HEK293 (cell line): ENCODE results near the gene ZC3H11A.

Source experiments
- CTCF ChIA-PET: fragments of 350-600 bp; formaldehyde crosslinking; extraction: SDS; loops from one replicate; lab custom pipeline; 2021; ENCODE audit warnings: antibody characterized with exemption; lab: Yijun Ruan, JAX
- POLR2A ChIA-PET: fragments of 300-600 bp; formaldehyde crosslinking; extraction: SDS; loops from one replicate; lab custom pipeline; 2020; ENCODE audit warnings: antibody characterized with exemption, inconsistent platforms; lab: Yijun Ruan, JAX
- H3K27ac ChIP-seq: fragments of 200-500 bp; sonication (Bioruptor generic); 2 replicates; pipeline ENCODE4 v1.5.1; 2014; ENCODE audit warnings: low read depth, low read length, control low read depth, inconsistent platforms; ENCODE audit errors: extremely low read depth
- H3K36me3 ChIP-seq, 2 experiments: fragments of 200-500 bp in 1 of 2; sonication (Bioruptor generic) in 1 of 2; 1 replicate in 1 of 2; 2 replicates in 1 of 2; pipeline ENCODE4 v1.5.1; 2014 to 2017; ENCODE audit warnings: inconsistent platforms in 2 of 2, low read length in 2 of 2; ENCODE audit not compliant: control insufficient read depth in 2 of 2, insufficient read depth in 1 of 2
- H3K4me1 ChIP-seq: fragments of 200-500 bp; sonication (Bioruptor generic); 2 replicates; pipeline ENCODE4 v1.5.1; 2014; ENCODE audit warnings: mild to moderate bottlenecking, low read length, inconsistent platforms; ENCODE audit not compliant: control insufficient read depth, insufficient read depth
- H3K4me3 ChIP-seq: 2 replicates; pipeline ENCODE4 v1.5.1; 2011; ENCODE audit warnings: low read depth, mild to moderate bottlenecking, control low read depth, low read length, moderate library complexity
- H3K9me3 ChIP-seq: fragments of 200-500 bp; sonication (Bioruptor generic); 2 replicates; pipeline ENCODE4 v1.5.1; 2014; ENCODE audit warnings: low read depth, low read length, inconsistent platforms; ENCODE audit not compliant: control insufficient read depth, insufficient read depth
- EGR2 ChIP-seq: fragments of 450-650 bp; formaldehyde crosslinking; IDR thresholded peaks from 2 replicates; pipeline ENCODE4 v1.5.1; 2016; ENCODE audit warnings: low read depth, missing biosample characterization, missing genetic modification characterization
- FEZF1 ChIP-seq: fragments of 450-650 bp; formaldehyde crosslinking; IDR thresholded peaks from 2 replicates; pipeline ENCODE4 v1.5.1; 2016; ENCODE audit warnings: missing biosample characterization, missing genetic modification characterization
- GFI1B ChIP-seq: fragments of 450-650 bp; formaldehyde crosslinking; IDR thresholded peaks from 2 replicates; pipeline ENCODE4 v1.5.1; 2016; ENCODE audit warnings: missing biosample characterization, missing genetic modification characterization
- GLI2 ChIP-seq: fragments of 450-650 bp; formaldehyde crosslinking; IDR thresholded peaks from 2 replicates; pipeline ENCODE4; 2017; ENCODE audit warnings: missing biosample characterization, missing genetic modification characterization, low read depth, borderline replicate concordance
- HOXA7 ChIP-seq: sonication (generic); formaldehyde crosslinking; IDR thresholded peaks from 2 replicates; pipeline ENCODE4 v1.8.1; 2022; ENCODE audit warnings: missing genetic modification reagents, borderline replicate concordance
- TRIM28 ChIP-seq: IDR thresholded peaks from 2 replicates; pipeline ENCODE4 v1.6.1; 2011; ENCODE audit warnings: low read length, control low read depth, borderline replicate concordance
- ZBTB1 ChIP-seq: fragments of 450-650 bp; formaldehyde crosslinking; IDR thresholded peaks from 2 replicates; pipeline ENCODE4 v1.5.1; 2016; ENCODE audit warnings: missing biosample characterization, missing genetic modification characterization
- ZEB2 ChIP-seq: fragments of 450-650 bp; formaldehyde crosslinking; IDR thresholded peaks from 2 replicates; pipeline ENCODE4 v1.5.1; 2016; ENCODE audit warnings: missing biosample characterization, missing genetic modification characterization
- ZFHX2 ChIP-seq: fragments of 450-650 bp; formaldehyde crosslinking; conservative IDR thresholded peaks from 2 replicates; pipeline ENCODE4 v1.5.1; 2016; ENCODE audit warnings: missing biosample characterization, missing genetic modification characterization
- ZNF112 ChIP-seq: fragments of 450-650 bp; formaldehyde crosslinking; IDR thresholded peaks from 2 replicates; pipeline ENCODE4 v1.5.0; 2017; ENCODE audit warnings: missing biosample characterization, missing genetic modification characterization
- ZNF121 ChIP-seq: fragments of 450-650 bp; formaldehyde crosslinking; IDR thresholded peaks from 2 replicates; pipeline ENCODE4 v1.5.1; 2016; ENCODE audit warnings: missing biosample characterization, missing genetic modification characterization
- ZNF146 ChIP-seq: fragments of 450-650 bp; formaldehyde crosslinking; IDR thresholded peaks from 2 replicates; pipeline ENCODE4 v1.5.1; 2016; ENCODE audit warnings: missing biosample characterization, missing genetic modification characterization
- ZNF23 ChIP-seq: fragments of 450-650 bp; formaldehyde crosslinking; IDR thresholded peaks from 2 replicates; pipeline ENCODE4 v1.5.1; 2016; ENCODE audit warnings: missing biosample characterization, missing genetic modification characterization, borderline replicate concordance
- ZNF324 ChIP-seq: fragments of 450-650 bp; formaldehyde crosslinking; IDR thresholded peaks from 2 replicates; pipeline ENCODE4 v1.5.1; 2016; ENCODE audit warnings: missing biosample characterization, missing genetic modification characterization
- ZNF341 ChIP-seq: fragments of 450-650 bp; formaldehyde crosslinking; IDR thresholded peaks from 2 replicates; pipeline ENCODE4; 2016; ENCODE audit warnings: low read depth, missing biosample characterization, missing genetic modification characterization
- ZNF366 ChIP-seq: fragments of 450-650 bp; formaldehyde crosslinking; conservative IDR thresholded peaks from 2 replicates; pipeline ENCODE4 v1.5.1; 2016; ENCODE audit warnings: missing biosample characterization, missing genetic modification characterization
- ZNF561 ChIP-seq: fragments of 450-650 bp; IDR thresholded peaks from 2 replicates; pipeline ENCODE4 v1.5.1; 2018; ENCODE audit warnings: missing biosample characterization, missing genetic modification characterization, borderline replicate concordance
- ZNF624 ChIP-seq: fragments of 450-650 bp; formaldehyde crosslinking; IDR thresholded peaks from 2 replicates; pipeline ENCODE4 v1.5.1; 2017; ENCODE audit warnings: missing biosample characterization, missing genetic modification characterization
- ZNF629 ChIP-seq: fragments of 450-650 bp; formaldehyde crosslinking; IDR thresholded peaks from 2 replicates; pipeline ENCODE4 v1.5.1; 2017; ENCODE audit warnings: missing biosample characterization, missing genetic modification characterization
- ZNF707 ChIP-seq: fragments of 450-650 bp; formaldehyde crosslinking; IDR thresholded peaks from 2 replicates; pipeline ENCODE4 v1.5.1; 2016; ENCODE audit warnings: missing biosample characterization, missing genetic modification characterization
- TF ChIP-seq, protein P1 (sequence below): IDR thresholded peaks from 2 replicates; pipeline ENCODE4 v1.6.1; 2011; ENCODE audit warnings: mild to moderate bottlenecking, low read depth, low read length, borderline replicate concordance
- TF ChIP-seq, protein P2 (sequence below): fragments of 450-650 bp; formaldehyde crosslinking; IDR thresholded peaks from 2 replicates; pipeline ENCODE4 v1.5.1; 2016; ENCODE audit warnings: missing biosample characterization, missing genetic modification characterization
- TF ChIP-seq, protein P3 (sequence below): fragments of 450-650 bp; formaldehyde crosslinking; IDR thresholded peaks from 2 replicates; pipeline ENCODE4 v1.5.1; 2016; ENCODE audit warnings: missing biosample characterization, missing genetic modification characterization
- TF ChIP-seq, protein P4 (sequence below): fragments of 450-650 bp; IDR thresholded peaks from 2 replicates; pipeline ENCODE4 v1.5.1; 2018; ENCODE audit warnings: missing biosample characterization, mild to moderate bottlenecking, missing genetic modification characterization
- TF ChIP-seq, protein P5 (sequence below): fragments of 450-650 bp; formaldehyde crosslinking; IDR thresholded peaks from 2 replicates; pipeline ENCODE4; 2016; ENCODE audit warnings: missing biosample characterization, missing genetic modification characterization

The ZC3H11A gene

DNA sequence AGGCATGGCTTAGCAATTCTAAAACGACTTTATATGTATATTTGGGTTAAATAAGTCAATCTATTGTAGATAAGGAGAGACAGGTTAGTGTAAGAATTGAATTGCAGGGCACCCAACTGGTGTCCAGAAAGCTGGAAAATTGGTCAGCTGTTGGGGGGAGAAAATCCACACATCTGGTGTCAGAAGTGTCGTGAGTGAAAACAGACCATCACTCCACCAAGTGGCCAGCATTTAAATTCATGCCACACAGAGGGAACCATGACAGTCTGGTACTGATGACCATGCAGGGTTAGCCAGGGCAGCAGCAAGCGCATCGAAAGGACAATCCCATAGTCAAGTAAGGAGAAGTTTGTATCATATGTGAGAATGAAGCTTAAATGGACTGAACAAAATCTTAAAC, 18.8 kb upstream of the ZC3H11A start:
- TF ChIP-seq ZNF146 (tag by site-specific recombination) (no peak), ZNF624 (no peak), ZNF561 (tag by site-specific recombination) (no peak), HOXA7 (CRISPR knock-in tag) (no peak), TRIM28 (no peak)
- TF ChIP-seq, protein P1, sequence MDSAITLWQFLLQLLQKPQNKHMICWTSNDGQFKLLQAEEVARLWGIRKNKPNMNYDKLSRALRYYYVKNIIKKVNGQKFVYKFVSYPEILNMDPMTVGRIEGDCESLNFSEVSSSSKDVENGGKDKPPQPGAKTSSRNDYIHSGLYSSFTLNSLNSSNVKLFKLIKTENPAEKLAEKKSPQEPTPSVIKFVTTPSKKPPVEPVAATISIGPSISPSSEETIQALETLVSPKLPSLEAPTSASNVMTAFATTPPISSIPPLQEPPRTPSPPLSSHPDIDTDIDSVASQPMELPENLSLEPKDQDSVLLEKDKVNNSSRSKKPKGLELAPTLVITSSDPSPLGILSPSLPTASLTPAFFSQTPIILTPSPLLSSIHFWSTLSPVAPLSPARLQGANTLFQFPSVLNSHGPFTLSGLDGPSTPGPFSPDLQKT, result no peak
- TF ChIP-seq, protein P2, sequence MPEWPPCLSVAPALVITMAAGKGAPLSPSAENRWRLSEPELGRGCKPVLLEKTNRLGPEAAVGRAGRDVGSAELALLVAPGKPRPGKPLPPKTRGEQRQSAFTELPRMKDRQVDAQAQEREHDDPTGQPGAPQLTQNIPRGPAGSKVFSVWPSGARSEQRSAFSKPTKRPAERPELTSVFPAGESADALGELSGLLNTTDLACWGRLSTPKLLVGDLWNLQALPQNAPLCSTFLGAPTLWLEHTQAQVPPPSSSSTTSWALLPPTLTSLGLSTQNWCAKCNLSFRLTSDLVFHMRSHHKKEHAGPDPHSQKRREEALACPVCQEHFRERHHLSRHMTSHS, result no peak
- POLR2A ChIA-PET, result no interaction called here

DNA sequence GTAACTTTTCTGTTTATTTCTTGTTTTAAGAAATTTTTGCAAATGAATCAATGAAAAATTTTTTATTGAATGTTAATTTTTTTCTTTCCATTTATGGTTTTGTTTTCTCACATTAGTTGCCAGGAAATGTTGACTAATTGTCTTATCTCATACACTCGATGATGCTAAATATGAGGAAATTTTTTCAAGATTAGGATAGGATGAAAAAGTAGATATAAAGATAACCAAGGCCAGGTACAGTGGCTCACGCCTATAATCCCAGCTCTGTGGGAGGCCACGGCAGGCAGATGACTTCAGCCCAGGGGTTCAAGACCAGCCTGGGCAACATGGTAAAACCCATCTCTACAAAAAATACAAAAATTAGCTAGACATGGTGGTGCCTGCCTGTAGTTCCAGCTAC, 17.8 kb upstream of the ZC3H11A start:
- Histone ChIP-seq H3K4me1 (no peaks in the 10 kb centered on the region), H3K4me3 (no peak overlapping the region), H3K27ac (no peak overlapping the region), H3K9me3 (no peaks in the 10 kb centered on the region), H3K36me3 (no peaks in the 10 kb centered on the region)
- CTCF ChIA-PET, result interaction anchor here (0.6 to 0.9 kb wide), 3 partner anchors 241 to 605 kb away, joined by 3 to 5 read pairs (median 4); no protein-coding TSS in a partner anchor
- TF ChIP-seq, protein P3, sequence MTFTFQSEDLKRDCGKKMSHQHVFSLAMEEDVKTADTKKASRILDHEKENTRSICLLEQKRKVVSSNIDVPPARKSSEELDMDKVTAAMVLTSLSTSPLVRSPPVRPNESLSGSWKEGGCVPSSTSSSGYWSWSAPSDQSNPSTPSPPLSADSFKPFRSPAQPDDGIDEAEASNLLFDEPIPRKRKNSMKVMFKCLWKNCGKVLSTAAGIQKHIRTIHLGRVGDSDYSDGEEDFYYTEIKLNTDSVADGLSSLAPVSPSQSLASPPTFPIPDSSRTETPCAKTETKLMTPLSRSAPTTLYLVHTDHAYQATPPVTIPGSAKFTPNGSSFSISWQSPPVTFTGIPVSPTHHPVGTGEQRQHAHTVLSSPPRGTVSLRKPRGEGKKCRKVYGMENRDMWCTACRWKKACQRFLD, result no peak
- no peak for TF ChIP-seq GFI1B (tag by site-specific recombination)
- TF ChIP-seq GLI2 (tag by site-specific recombination), result no peak
- TF ChIP-seq FEZF1 (tag by site-specific recombination), result no peak
- no peak for TF ChIP-seq EGR2
- TF ChIP-seq ZNF23 (tag by site-specific recombination), result no peak
- TF ChIP-seq, protein P4, sequence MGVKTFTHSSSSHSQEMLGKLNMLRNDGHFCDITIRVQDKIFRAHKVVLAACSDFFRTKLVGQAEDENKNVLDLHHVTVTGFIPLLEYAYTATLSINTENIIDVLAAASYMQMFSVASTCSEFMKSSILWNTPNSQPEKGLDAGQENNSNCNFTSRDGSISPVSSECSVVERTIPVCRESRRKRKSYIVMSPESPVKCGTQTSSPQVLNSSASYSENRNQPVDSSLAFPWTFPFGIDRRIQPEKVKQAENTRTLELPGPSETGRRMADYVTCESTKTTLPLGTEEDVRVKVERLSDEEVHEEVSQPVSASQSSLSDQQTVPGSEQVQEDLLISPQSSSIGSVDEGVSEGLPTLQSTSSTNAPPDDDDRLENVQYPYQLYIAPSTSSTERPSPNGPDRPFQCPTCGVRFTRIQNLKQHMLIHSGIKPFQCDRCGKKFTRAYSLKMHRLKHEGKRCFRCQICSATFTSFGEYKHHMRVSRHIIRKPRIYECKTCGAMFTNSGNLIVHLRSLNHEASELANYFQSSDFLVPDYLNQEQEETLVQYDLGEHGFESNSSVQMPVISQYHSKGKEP, result no peak
- TF ChIP-seq ZNF707 (tag by site-specific recombination), result no peak
- TF ChIP-seq ZNF341 (tag by site-specific recombination), result no peak
- no peak for TF ChIP-seq ZFHX2 (tag by site-specific recombination)
- no peak for TF ChIP-seq ZNF112 (tag by site-specific recombination)
- TF ChIP-seq, protein P5, sequence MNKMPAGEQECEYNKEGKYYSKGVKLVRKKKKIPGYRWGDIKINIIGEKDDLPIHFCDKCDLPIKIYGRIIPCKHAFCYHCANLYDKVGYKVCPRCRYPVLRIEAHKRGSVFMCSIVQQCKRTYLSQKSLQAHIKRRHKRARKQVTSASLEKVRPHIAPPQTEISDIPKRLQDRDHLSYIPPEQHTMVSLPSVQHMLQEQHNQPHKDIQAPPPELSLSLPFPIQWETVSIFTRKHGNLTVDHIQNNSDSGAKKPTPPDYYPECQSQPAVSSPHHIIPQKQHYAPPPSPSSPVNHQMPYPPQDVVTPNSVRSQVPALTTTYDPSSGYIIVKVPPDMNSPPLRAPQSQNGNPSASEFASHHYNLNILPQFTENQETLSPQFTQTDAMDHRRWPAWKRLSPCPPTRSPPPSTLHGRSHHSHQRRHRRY (tag by site-specific recombination), result no peak
- TF ChIP-seq ZNF121 (tag by site-specific recombination), result no peak
- TF ChIP-seq ZNF324 (tag by site-specific recombination), result no peak
- no peak for TF ChIP-seq ZNF366 (tag by site-specific recombination)
- no peak for TF ChIP-seq ZEB2 (tag by site-specific recombination)
- no peak for TF ChIP-seq ZBTB1 (tag by site-specific recombination)
- no peak for TF ChIP-seq ZNF629 (tag by site-specific recombination)
- POLR2A ChIA-PET, result no interaction called here

More for the DNA sequence above, 18.8 kb upstream of the ZC3H11A start:
- Histone ChIP-seq H3K9me3 (no peaks in the 10 kb centered on the region), H3K27ac (no peak overlapping the region), H3K4me1 (no peaks in the 10 kb centered on the region), H3K4me3 (no peak overlapping the region), H3K36me3 (no peaks in the 10 kb centered on the region)
- CTCF ChIA-PET, result interaction anchor here (0.6 to 0.9 kb wide), 3 partner anchors 10 to 604 kb away, joined by 3 to 5 read pairs (median 4); no protein-coding TSS in a partner anchor
